Measurements from ENCODE around the gene CTPS2.
"Not testable (repeated sequence)": the region's sequence is repeated elsewhere in the genome, so short reads cannot be mapped to it uniquely, and the experiment has no call there.

CTPS2 gene

DNA sequence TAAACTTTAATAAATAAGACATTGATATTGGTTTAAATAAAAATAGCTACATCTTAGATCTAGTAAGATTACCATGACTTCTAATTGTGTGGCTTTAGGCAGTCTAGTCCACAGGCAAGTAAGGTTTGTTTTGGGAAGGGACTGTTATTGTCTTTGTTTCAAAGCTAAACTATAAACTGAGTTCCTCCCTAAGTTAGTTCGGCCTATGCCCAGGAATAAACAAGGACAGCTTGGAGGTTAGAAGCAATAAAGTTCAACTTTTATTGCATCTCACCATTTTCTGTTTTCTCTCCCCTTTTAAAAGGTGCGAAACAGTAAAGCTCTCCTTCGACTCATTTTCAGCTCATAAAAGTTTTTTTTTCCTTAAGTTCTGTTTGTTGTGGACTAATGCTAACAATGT lies 133.0 kb downstream of the CTPS2 start:
- Histone ChIP-seq H3K27ac (ENCODE audit: low read depth, low read length, poor library complexity, severe bottlenecking) (no peak overlapping the region), H3K79me2 (ENCODE audit: insufficient read depth, low read length) (no peaks in the 10 kb centered on the region), H3K9me3 (ENCODE audit: low read length) (no peaks in the 10 kb centered on the region), H3F3A (ENCODE audit: insufficient read depth, low read length) (no peaks in the 10 kb centered on the region), H3K27me3 (ENCODE audit: insufficient read depth, low read length) (no peaks in the 10 kb centered on the region), H3K4me1 (ENCODE audit: insufficient read depth, low read length, severe bottlenecking) (no peaks in the 10 kb centered on the region), H4K20me1 (ENCODE audit: insufficient read depth, low read length) (no peaks in the 10 kb centered on the region), H3K4me3 (ENCODE audit: low read depth, low read length, poor library complexity, severe bottlenecking) (no peak overlapping the region), H3K9me2 (ENCODE audit: low read depth, low read length) (no peaks in the 10 kb centered on the region), H2AFZ (ENCODE audit: low read length) (no peak overlapping the region), H3K4me2 (ENCODE audit: low read length) (no peak overlapping the region), H3K9ac (ENCODE audit: low read length) (no peak overlapping the region), H3K36me3 (ENCODE audit: insufficient read depth, low read length) (no peaks in the 10 kb centered on the region)
- TF ChIP-seq EZH2 (IDR thresholded peaks at IDR 0.05; ENCODE audit: borderline replicate concordance, low read length) = no peak

DNA sequence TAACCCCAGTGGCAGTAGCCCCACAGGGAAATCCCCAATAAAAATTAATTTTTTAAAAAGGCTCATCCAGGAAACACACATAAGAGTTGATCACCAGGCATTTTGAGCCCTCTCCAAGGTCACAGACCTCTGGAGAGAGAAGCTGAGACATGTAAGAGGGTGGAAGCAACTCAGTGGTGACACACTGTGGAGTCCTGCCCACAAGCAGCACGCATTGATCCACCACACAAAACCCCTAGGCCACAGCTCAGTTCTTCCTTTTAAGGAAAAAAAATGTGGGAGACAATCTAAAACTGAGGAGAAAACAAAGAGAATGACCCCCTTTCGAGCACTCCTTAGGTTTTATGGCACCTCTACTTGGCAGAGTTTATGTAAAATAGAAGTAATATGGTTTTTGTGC lies 134.3 kb downstream of the CTPS2 start:
- Histone ChIP-seq H3K27me3 (ENCODE audit: insufficient read depth, low read length) (no peaks in the 10 kb centered on the region), H3K4me1 (ENCODE audit: insufficient read depth, low read length, severe bottlenecking) (no peaks in the 10 kb centered on the region), H3K27ac (ENCODE audit: low read depth, low read length, poor library complexity, severe bottlenecking) (no peak overlapping the region), H3K36me3 (ENCODE audit: insufficient read depth, low read length) (no peaks in the 10 kb centered on the region), H3K9ac (ENCODE audit: low read length) (no peak overlapping the region), H3K4me2 (ENCODE audit: low read length) (no peak overlapping the region), H3K9me3 (ENCODE audit: low read length) (no peaks in the 10 kb centered on the region), H3K79me2 (ENCODE audit: insufficient read depth, low read length) (no peaks in the 10 kb centered on the region), H3F3A (ENCODE audit: insufficient read depth, low read length) (no peaks in the 10 kb centered on the region), H3K9me2 (ENCODE audit: low read depth, low read length) (no peaks in the 10 kb centered on the region), H3K4me3 (ENCODE audit: low read depth, low read length, poor library complexity, severe bottlenecking) (no peak overlapping the region), H2AFZ (ENCODE audit: low read length) (no peak overlapping the region), H4K20me1 (ENCODE audit: insufficient read depth, low read length) (no peaks in the 10 kb centered on the region)
- TF ChIP-seq CTCF (IDR thresholded peaks at IDR 0.05; ENCODE audit: low read length) = no peak

GRCh38 chrX:16577483-16578029 lies 134.9 kb downstream of the CTPS2 start:
- Histone ChIP-seq H3K36me3 (ENCODE audit: insufficient read depth, low read length) (no peaks in the 10 kb centered on the region), H4K20me1 (ENCODE audit: insufficient read depth, low read length) (no peaks in the 10 kb centered on the region), H3K27ac (ENCODE audit: low read depth, low read length, poor library complexity, severe bottlenecking) (no peak overlapping the region), H3K4me3 (ENCODE audit: low read depth, low read length, poor library complexity, severe bottlenecking) (no peak overlapping the region), H3K9me3 (ENCODE audit: low read length) (no peaks in the 10 kb centered on the region), H3K79me2 (ENCODE audit: insufficient read depth, low read length) (no peaks in the 10 kb centered on the region), H3K9ac (ENCODE audit: low read length) (no peak overlapping the region), H3K4me1 (ENCODE audit: insufficient read depth, low read length, severe bottlenecking) (no peaks in the 10 kb centered on the region), H3K4me2 (ENCODE audit: low read length) (no peak overlapping the region), H3K9me2 (ENCODE audit: low read depth, low read length) (no peaks in the 10 kb centered on the region), H2AFZ (ENCODE audit: low read length) (no peak overlapping the region), H3K27me3 (ENCODE audit: insufficient read depth, low read length) (no peaks in the 10 kb centered on the region), H3F3A (ENCODE audit: insufficient read depth, low read length) (no peaks in the 10 kb centered on the region)
- TF ChIP-seq CTCF (IDR thresholded peaks at IDR 0.05; ENCODE audit: low read length) (no peak), EZH2 (IDR thresholded peaks at IDR 0.05; ENCODE audit: borderline replicate concordance, low read length) (no peak)

DNA sequence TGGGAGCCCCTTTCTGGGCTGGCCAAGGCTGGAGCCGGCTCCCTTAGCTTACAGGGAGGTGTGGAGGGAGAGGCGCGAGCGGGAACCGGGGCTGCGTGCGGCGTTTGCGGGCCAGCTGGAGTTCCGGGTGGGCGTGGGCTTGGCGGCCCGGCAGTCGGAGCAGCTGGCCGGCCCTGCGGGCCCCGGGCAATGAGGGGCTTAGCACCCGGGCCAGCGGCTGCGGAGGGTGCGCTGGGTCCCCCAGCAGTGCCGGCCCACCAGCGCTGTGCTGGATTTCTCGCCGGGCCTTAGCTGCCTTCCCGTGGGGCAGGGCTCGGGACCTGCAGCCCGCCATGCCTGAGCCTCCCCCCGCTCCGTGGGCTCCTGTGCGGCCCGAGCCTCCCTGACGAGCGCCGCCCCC lies 137.1 kb downstream of the CTPS2 start:
- not testable (repeated sequence) for H3K27ac ChIP-seq (ENCODE audit: low read depth, low read length, poor library complexity, severe bottlenecking); H3K4me1 ChIP-seq (ENCODE audit: insufficient read depth, low read length, severe bottlenecking); H3K9me2 ChIP-seq (ENCODE audit: low read depth, low read length); H2AFZ ChIP-seq (ENCODE audit: low read length); H3K27me3 ChIP-seq (ENCODE audit: insufficient read depth, low read length); H3K4me2 ChIP-seq (ENCODE audit: low read length); H3F3A ChIP-seq (ENCODE audit: insufficient read depth, low read length); H3K9me3 ChIP-seq (ENCODE audit: low read length); H3K9ac ChIP-seq (ENCODE audit: low read length); H3K79me2 ChIP-seq (ENCODE audit: insufficient read depth, low read length); H3K36me3 ChIP-seq (ENCODE audit: insufficient read depth, low read length); H3K4me3 ChIP-seq (ENCODE audit: low read depth, low read length, poor library complexity, severe bottlenecking); H4K20me1 ChIP-seq (ENCODE audit: insufficient read depth, low read length)

All from OCI-LY1 (cell line).